Lung (tissue), 12 donors: ENCODE results near the gene MAX. TPM values are rescaled to one million over a fixed set of nuclear protein-coding genes. Genes with fewer than 3 reads are reported as not detected.

Experiments used
- ATAC-seq: fragments of 200-7000 bp; cut with Tn5 transposase; one replicate; pipeline ENCODE4 v1.9.1; 2020; ENCODE audit warnings: moderate number of reproducible peaks; ENCODE audit not compliant: insufficient read depth, low FRiP score
- DNase-seq, 3 donors: peaks; one replicate each; pipeline ENCODE4 v3.0.0-alpha.2; 2013 to 2017
- H3K27ac ChIP-seq, 2 donors: one replicate each; pipeline ENCODE4 v1.5.1; 2013; ENCODE audit warnings: mild to moderate bottlenecking in 2 of 2, moderate library complexity in 2 of 2, control low read depth in 1 of 2, inconsistent platforms in 1 of 2, low read depth in 1 of 2, low read length in 1 of 2
- H3K27me3 ChIP-seq, 3 donors: one replicate each; pipeline ENCODE4 v1.5.1; 2013; ENCODE audit warnings: low read length in 2 of 3; ENCODE audit not compliant: control insufficient read depth in 3 of 3, insufficient read depth in 3 of 3
- H3K36me3 ChIP-seq, 4 donors: one replicate each; pipeline ENCODE4 v1.5.1; 2013; ENCODE audit warnings: low read length in 4 of 4, mild to moderate bottlenecking in 1 of 4, moderate library complexity in 1 of 4; ENCODE audit not compliant: control insufficient read depth in 4 of 4, insufficient read depth in 4 of 4
- H3K4me1 ChIP-seq, 5 donors: one replicate each; pipeline ENCODE4 v1.5.1; 2013; ENCODE audit warnings: low read length in 5 of 5, mild to moderate bottlenecking in 2 of 5, moderate library complexity in 1 of 5; ENCODE audit not compliant: control insufficient read depth in 5 of 5, insufficient read depth in 5 of 5
- H3K4me3 ChIP-seq: one replicate; pipeline ENCODE4 v1.5.1; 2013; ENCODE audit warnings: mild to moderate bottlenecking, control low read depth, moderate library complexity
- H3K9ac ChIP-seq, 2 donors: one replicate each; pipeline ENCODE4 v1.5.1; 2013; ENCODE audit warnings: low read length in 2 of 2, control low read depth in 1 of 2; ENCODE audit not compliant: insufficient read depth in 1 of 2
- H3K9me3 ChIP-seq, 4 donors: one replicate each; pipeline ENCODE4 v1.5.1; 2013; ENCODE audit warnings: low read length in 3 of 4, mild to moderate bottlenecking in 1 of 4, moderate library complexity in 1 of 4; ENCODE audit not compliant: control insufficient read depth in 4 of 4, insufficient read depth in 3 of 4
- WGBS, 2 donors: extraction: QIAGEN DNeasy Blood & Tissue Kit; methylation state at CpG; one replicate each; pipeline ENCODE4 v1.1.7; 2013; 5-methylcytosine and 5-hydroxymethylcytosine counted together
- polyA plus RNA-seq, 2 donors: library from polyadenylated mRNA; stranded (reverse); fragments of 200-250 nt; gene quantifications; one replicate each; pipeline ENCODE4 v1.2.1, GENCODE V29; 2013
- total RNA-seq, 2 donors: library from RNA; depleted of rRNA in 1 of 2; stranded (reverse); fragments of >200 nt in 1 of 2; gene quantifications; one replicate each; pipeline ENCODE4 v1.2.1, GENCODE V29; 2014 to 2021
- TF ChIP-seq, protein P1 (sequence below): IDR thresholded peaks from 2 replicates; pipeline ENCODE4 v1.5.1; 2012; ENCODE audit warnings: mild to moderate bottlenecking; ENCODE audit errors: control extremely low read depth, extremely low read depth
- donor health status: control.
- donor health status: control.
- donor health status: Bipolar disorder and iron deficiency.
- donor health status: healthy.
- donor health status: DM: yes; HTN: yes; CAD: no.

MAX gene
- total and polyA plus RNA-seq, 4 donors = 45.1 to 110 (median 57.7) TPM

DNA sequence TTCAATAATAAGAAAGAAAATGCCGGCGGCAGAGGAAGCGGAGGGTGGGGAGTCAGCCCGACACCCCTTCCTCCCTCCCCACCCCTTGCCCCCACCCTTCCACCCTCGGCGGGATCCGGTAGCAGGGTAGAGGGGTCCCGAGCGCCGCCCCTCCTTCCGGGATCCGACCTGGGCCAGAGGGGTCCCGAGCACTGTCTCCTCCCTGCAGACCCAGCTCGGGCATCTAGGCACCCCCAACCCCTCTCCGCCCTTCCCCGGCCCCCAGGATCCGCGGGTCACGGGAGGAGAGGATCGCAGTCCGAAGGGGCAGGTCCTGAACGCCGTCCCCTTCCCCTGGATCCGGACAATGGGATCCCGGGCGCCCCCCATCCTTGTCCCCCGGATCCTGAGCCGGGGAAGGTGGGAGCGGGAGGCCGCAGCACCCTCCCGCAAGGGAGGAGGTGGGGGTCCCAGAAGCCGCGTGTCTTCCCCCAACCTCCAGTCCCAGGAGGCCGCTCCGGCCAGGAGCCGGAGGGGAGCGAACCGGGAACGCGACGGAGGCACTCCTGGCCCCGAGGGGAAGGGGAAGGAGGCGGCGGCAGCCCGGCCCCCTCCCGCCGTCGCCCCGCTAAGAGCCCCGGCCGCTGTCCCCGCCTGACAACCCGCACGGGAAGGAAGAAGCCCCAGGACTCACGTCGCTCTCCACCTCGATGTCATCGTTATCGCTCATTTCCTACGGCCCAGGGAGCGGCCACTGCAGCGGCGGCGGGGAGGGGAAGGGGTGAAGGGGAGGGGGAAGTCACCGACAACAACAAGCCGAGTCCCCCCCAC, 481 bp downstream of the MAX start:
- TF ChIP-seq, protein P1, sequence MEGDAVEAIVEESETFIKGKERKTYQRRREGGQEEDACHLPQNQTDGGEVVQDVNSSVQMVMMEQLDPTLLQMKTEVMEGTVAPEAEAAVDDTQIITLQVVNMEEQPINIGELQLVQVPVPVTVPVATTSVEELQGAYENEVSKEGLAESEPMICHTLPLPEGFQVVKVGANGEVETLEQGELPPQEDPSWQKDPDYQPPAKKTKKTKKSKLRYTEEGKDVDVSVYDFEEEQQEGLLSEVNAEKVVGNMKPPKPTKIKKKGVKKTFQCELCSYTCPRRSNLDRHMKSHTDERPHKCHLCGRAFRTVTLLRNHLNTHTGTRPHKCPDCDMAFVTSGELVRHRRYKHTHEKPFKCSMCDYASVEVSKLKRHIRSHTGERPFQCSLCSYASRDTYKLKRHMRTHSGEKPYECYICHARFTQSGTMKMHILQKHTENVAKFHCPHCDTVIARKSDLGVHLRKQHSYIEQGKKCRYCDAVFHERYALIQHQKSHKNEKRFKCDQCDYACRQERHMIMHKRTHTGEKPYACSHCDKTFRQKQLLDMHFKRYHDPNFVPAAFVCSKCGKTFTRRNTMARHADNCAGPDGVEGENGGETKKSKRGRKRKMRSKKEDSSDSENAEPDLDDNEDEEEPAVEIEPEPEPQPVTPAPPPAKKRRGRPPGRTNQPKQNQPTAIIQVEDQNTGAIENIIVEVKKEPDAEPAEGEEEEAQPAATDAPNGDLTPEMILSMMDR = no peak
- H3K27me3 ChIP-seq = peaks cover 0 to 5% (median 2%) of the 10 kb centered on the region in 3 donors
- ATAC-seq (no peak), DNase-seq (peak; percentile 21 to 45 (median 37))
- H3K4me3 ChIP-seq = peak overlapping the region; percentile 98
- peaks cover 0 to 7% (median 2%) of the 10 kb centered on the region in 4 donors for H3K36me3 ChIP-seq
- H3K27ac ChIP-seq = peak overlapping the region; percentile 92 to 93
- H3K4me1 ChIP-seq = peaks cover 2 to 23% (median 16%) of the 10 kb centered on the region in 5 donors
- WGBS, 2 donors = 0 to 1% methylated on average over 39 to 66 of the region's 66 CpGs
- no peaks in the 10 kb centered on the region for H3K9me3 ChIP-seq
- H3K9ac ChIP-seq = peak overlapping the region; percentile 56 to 71

DNA sequence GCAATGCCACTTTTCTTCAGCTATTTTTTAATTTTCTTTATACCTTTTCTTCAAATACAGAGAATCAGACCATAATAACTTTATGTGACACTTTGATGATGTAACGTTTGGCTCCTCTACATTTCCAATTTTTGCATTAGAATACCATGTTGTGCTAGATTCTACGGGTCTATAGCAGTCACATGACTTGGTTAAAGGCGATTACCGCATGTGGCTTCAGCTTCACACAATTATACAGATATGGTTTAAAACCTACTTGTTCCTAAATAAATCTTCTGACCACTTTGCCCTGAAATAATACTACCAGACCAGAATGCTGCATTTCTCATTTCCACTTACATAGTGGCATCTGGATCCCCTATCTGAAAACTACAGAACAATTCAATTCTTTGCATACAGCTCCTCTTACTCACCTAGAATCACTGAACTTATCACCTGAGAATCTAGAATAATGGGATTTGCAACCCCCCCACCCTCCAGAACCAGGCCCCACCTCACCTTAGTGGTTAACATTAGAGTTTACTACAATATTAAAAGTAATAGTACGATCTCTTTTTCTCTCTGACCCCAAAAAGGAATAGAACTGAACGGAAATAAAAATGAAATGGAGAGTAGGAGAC, 1.3 kb downstream of the MAX start:
- Histone ChIP-seq H3K27ac (no peak overlapping the region), H3K9ac (peak overlapping the region in 1 of 2 donors; percentile 71), H3K4me3 (no peak overlapping the region), H3K27me3 (peaks cover 0 to 5% (median 2%) of the 10 kb centered on the region in 3 donors), H3K4me1 (peaks cover 3 to 32% (median 24%) of the 10 kb centered on the region in 5 donors), H3K9me3 (no peaks in the 10 kb centered on the region), H3K36me3 (peaks cover 0 to 7% (median 3%) of the 10 kb centered on the region in 4 donors)
- 9 to 17% methylated on average over 6 of the region's 6 CpGs for WGBS, 2 donors
- TF ChIP-seq, protein P1 = no peak
- no peak for ATAC-seq
- peak in 2 of 3 donors; percentile 6 to 14 for DNase-seq

DNA sequence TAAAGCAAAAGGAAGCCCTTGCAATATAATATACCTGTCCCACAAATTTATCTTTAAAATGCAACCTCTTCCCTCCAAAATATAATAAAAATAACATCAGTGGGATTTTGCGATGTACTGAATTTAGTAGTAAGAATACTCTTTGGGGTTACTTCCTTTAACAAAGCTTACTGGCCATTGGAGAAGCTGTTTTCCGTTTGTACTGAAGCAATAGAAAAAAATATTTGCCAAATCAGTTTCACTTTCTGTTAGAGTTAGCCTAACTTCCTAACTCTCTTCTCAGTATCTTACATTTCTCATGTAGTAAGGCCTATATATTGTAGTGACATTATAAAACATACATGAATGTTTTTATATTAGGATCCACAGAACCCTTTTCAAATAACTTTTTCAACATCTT, 3.7 kb downstream of the MAX start:
- TF ChIP-seq, protein P1 = no peak
- no peak overlapping the region for H3K27ac ChIP-seq
- 3 to 9% methylated on average over 2 of the region's 2 CpGs for WGBS, 2 donors
- H3K4me3 ChIP-seq = no peak overlapping the region
- DNase-seq = peak in 2 of 3 donors; percentile 22 to 52
- H3K27me3 ChIP-seq = peaks cover 0 to 3% (median 0%) of the 10 kb centered on the region in 3 donors
- ATAC-seq = no peak
- no peaks in the 10 kb centered on the region for H3K9me3 ChIP-seq
- peak overlapping the region in 1 of 2 donors; percentile 20 for H3K9ac ChIP-seq
- H3K36me3 ChIP-seq = peaks cover 3 to 15% (median 11%) of the 10 kb centered on the region in 4 donors
- peaks cover 3 to 55% (median 36%) of the 10 kb centered on the region in 5 donors for H3K4me1 ChIP-seq
